D721Med (cell line): Measurements from ENCODE around the gene LAMB1.
"Not testable (repeated sequence)": the region's sequence is repeated elsewhere in the genome, so short reads cannot be mapped to it uniquely, and the experiment has no call there.

Experiments used
- DNase-seq: peaks from one replicate; pipeline ENCODE4 v3.0.0; 2011; ENCODE audit warnings: low spot score; ENCODE audit not compliant: insufficient read length
- FAIRE-seq: peaks from 2 replicates; lab custom pipeline; 2011; peaks lifted over from hg19 to GRCh38; lab: Jason Lieb, UNC
- CTCF ChIP-seq: IDR thresholded peaks from 2 replicates; pipeline ENCODE4 v1.5.1; 2012; ENCODE audit warnings: mild to moderate bottlenecking, control low read depth; ENCODE audit not compliant: insufficient read depth; ENCODE audit errors: missing control alignments

Gene LAMB1

GRCh38 chr7:107890493-107890961 is 112.4 kb downstream of the LAMB1 start:
- no peak for TF ChIP-seq CTCF
- FAIRE-seq = no peak
- DNase-seq = no peak

- TF ChIP-seq CTCF = no peak
- FAIRE-seq (no peak), DNase-seq (no peak)
Observed at GRCh38 chr7:107889992-107890391, 113.0 kb downstream of the LAMB1 start.

- not testable (repeated sequence) for DNase-seq, FAIRE-seq
Observed at GRCh38 chr7:107887827-107888226, 115.1 kb downstream of the LAMB1 start.

GRCh38 chr7:107884066-107884818 is 118.7 kb downstream of the LAMB1 start:
- DNase-seq = no peak
- FAIRE-seq = no peak
- no peak for TF ChIP-seq CTCF

GRCh38 chr7:107882766-107883165 is 120.2 kb downstream of the LAMB1 start:
- peak; percentile 99 for FAIRE-seq
- DNase-seq = peak; percentile 55
- no peak for TF ChIP-seq CTCF

- peak; percentile 82 for TF ChIP-seq CTCF
- FAIRE-seq = peak; percentile 72
- DNase-seq = peak; percentile 26
Observed at GRCh38 chr7:107879400-107880035, 123.4 kb downstream of the LAMB1 start.

GRCh38 chr7:107878636-107879035 is 124.3 kb downstream of the LAMB1 start:
- no peak for TF ChIP-seq CTCF
- no peak for DNase-seq
- FAIRE-seq = no peak
